GM18505 (cell line): ENCODE measurements around the gene LTO1.
"Not testable (repeated sequence)": the region's sequence is repeated elsewhere in the genome, so short reads cannot be mapped to it uniquely, and the experiment has no call there.

ENCODE experiments used
- ATAC-seq: cut with Tn5 transposase; IDR thresholded peaks from one replicate; pipeline ENCODE4 v1.9.1; 2021; ENCODE audit not compliant: unreplicated experiment
- POLR2A ChIP-seq: IDR thresholded peaks from 4 replicates; pipeline ENCODE4 v1.6.1; 2011; ENCODE audit warnings: borderline replicate concordance; ENCODE audit not compliant: insufficient read depth, insufficient read length; ENCODE audit errors: extremely low read depth

LTO1 gene

GRCh38 chr11:69638941-69639681 lies 36.0 kb downstream of the LTO1 start:
- no peak for ATAC-seq
- TF ChIP-seq POLR2A, result no peak

DNA sequence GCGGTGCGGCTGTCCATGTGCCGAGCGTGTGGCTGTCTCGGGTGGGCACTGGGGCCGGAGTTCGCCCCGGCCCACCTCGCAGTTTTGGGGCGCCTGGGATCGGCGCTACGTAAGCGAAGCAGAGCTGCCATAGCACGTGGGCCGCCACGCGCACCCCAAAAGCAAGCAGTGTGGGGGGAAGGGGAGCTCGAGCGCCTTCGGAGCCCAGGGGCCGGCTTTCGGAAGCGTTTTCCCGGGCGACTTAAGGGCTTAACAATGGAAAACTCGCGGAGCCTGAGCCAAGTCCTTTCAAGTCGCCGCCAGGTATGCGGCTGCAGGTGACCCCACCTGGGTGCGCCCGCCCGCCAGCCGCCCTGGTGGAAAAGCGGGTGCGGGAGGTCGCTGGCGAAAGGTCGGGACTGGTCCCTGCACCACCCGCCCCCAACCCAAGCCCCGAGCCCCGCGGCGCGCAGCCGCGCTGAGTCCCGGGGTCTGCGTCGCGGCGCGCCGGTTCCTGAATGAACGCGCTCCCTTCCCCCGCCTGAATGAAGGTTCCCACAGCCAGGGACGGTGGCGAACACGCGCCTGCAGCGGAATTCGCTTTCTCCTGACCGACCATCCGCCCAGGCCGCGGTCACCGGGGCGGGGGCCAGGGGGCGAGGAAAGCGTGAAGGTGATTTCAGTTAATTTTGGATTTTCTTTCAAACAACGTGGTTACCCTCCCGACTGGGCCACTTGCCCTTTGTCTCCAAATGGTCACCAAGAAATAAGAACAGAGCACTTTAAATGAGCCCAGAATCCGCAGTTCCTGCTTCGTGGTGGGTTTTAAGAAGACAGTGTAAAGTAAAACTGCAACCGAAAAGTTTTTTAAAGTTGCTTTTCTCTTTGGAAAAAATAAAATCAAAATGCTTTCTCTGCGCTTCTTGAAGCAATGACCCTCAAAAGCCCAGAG lies 36.9 kb downstream of the LTO1 start:
- ATAC-seq, result no peak
- TF ChIP-seq POLR2A, result no peak

DNA sequence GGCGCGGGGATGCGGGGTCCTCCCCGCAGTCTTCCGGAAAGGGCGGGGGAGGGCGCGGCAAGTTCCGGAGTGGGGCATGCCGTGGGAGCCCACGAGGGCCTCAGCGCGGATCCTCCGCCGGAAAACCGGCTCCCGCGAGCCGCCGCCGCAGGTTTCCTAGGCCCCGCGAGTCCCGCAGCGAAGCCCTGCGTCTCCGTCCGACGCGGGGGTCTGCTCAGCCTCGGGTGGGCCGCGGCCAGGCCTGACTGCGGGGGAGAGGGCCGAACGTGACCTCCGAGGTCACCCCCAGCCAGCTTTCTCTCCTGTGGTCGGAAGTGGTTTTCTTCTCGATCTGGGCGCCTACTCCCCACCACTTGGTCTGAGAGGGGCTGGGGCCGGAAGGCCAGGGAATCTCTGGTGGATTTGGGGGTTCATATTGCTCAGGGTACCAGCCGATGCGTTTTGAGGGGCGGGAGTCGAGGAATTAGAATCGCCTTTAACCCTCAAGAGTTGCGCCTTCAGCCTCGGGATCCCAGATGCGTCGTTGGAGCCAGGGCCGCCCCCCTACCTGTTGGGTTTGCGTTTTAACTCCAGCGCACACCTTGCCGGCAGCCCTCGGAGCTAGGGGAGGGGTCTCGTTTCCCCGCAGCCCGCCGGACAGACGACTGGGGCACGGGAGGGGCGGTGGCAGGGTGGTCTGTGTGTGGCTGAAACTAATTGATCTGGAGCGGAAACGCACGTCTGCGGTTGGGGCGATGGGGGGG lies 37.8 kb downstream of the LTO1 start:
- TF ChIP-seq POLR2A, result no peak
- no peak for ATAC-seq

- TF ChIP-seq POLR2A, result no peak
- ATAC-seq, result no peak
Observed at GRCh38 chr11:69636512-69637197, 38.5 kb downstream of the LTO1 start.

GRCh38 chr11:69635804-69636511 lies 39.2 kb downstream of the LTO1 start:
- no peak for ATAC-seq
- TF ChIP-seq POLR2A, result no peak

DNA sequence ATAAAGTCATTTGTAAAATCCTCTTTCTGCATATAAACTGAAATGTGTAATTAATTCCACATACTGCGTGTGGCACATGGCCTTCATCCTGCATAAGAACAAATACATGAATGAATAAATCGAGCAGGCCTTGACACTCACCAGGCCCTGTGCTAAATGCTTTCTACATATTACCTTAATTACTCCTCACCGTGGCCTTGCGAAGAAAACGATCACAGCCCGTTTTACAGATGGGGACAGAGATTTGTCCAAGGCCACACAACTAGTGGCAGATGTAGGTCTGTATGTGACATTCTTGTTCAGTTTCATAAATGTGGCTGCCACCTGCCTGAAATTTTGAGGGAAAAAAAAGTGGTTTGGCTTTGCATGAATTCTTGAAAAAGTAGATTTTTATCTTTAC lies 40.0 kb downstream of the LTO1 start:
- TF ChIP-seq POLR2A, result no peak
- ATAC-seq, result no peak

DNA sequence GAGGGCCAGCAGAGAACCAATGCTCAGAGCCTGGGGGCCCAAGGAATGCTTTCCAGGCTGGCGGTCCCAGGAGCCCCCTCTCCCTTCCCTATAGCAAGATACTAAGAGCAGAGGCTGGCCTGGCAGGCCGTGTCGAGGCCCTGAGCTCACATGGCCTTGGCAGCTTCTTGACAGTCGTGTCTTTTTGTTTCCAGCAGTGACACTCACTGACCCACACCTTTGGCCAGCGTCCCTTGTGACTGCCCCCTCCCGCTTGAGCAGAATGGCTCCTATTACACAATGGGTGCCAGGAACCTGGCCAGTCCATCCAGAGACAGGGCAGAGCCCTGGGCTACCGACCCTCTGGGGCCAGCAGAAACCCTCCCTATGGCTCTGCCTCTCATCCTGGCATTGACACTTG lies 40.6 kb downstream of the LTO1 start:
- ATAC-seq, result no peak
- TF ChIP-seq POLR2A, result no peak

GRCh38 chr11:69634069-69634468 lies 41.1 kb downstream of the LTO1 start:
- ATAC-seq, result no peak
- TF ChIP-seq POLR2A, result no peak

DNA sequence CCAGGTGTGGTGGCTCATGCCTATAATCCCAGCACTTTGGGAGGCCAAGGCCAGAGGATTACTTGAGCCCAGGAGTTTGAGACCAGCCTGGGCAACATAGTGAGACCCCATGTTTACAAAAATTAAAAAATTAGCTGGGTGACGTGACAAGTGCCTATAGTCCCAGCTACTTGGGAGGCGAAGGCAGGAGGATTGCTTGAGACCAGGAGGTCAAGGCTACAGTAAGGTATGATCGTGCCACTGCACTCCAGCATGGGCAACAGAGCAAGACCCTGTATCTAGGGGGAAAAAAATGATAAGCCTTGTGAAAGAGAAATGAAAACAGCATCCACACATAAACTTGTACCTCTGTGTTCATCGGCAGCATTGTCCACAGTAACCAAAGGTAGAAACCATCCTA lies 42.3 kb downstream of the LTO1 start:
- ATAC-seq, result no peak

GRCh38 chr11:69630424-69630823 lies 44.7 kb downstream of the LTO1 start:
- no peak for ATAC-seq
- no peak for TF ChIP-seq POLR2A

More for the DNA sequence above, 42.3 kb downstream of the LTO1 start:
- TF ChIP-seq POLR2A, result no peak

DNA sequence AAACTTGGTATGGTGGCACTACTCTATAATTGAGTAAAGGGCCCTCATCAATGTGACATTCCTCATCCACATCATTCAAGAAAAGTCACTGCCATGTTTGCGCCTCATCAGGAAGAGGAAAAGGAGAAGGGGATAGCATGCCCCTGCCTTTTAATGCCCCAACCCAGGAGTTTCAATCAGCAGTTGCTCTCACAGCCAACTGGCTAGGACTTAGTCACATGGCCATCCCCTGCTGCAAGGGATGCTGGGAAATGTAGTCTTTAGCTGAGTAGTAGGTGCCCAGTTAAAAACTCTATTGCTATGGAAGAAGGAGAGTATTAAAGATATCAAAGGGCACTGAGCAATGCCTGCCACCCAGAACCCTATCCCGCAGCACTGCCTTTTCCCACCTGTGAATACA lies 45.1 kb downstream of the LTO1 start:
- no peak for ATAC-seq

DNA sequence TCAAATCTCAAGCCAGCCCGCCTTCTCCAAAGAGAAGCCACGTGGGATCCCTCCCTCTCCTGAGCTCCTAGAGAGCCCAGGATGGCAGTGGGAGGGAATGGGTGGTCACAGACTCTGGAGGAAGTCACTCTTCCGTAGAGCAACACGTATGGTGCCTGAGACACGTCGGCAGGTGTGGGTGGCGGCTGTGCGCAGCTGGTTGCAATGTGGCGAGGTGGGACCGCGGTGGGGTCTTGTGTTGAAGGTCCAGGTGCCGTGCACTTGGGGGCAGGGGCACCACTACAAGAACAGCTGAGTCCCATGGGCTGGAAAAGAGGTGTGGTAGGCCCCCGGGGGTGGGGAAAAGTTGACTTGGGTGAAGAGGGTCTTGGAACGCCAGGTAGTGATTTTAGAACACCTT lies 47.6 kb downstream of the LTO1 start:
- TF ChIP-seq POLR2A, result no peak
- ATAC-seq, result no peak

More for the DNA sequence above, 45.1 kb downstream of the LTO1 start:
- no peak for TF ChIP-seq POLR2A

GRCh38 chr11:69625476-69625875 lies 49.7 kb downstream of the LTO1 start:
- no peak for TF ChIP-seq POLR2A
- ATAC-seq, result no peak

GRCh38 chr11:69624293-69624692 lies 50.9 kb downstream of the LTO1 start:
- TF ChIP-seq POLR2A, result no peak
- no peak for ATAC-seq

GRCh38 chr11:69622097-69622681 lies 53.0 kb downstream of the LTO1 start:
- not testable (repeated sequence) for ATAC-seq
